Measurements from ENCODE around the gene GNAO1.

Gene GNAO1

DNA sequence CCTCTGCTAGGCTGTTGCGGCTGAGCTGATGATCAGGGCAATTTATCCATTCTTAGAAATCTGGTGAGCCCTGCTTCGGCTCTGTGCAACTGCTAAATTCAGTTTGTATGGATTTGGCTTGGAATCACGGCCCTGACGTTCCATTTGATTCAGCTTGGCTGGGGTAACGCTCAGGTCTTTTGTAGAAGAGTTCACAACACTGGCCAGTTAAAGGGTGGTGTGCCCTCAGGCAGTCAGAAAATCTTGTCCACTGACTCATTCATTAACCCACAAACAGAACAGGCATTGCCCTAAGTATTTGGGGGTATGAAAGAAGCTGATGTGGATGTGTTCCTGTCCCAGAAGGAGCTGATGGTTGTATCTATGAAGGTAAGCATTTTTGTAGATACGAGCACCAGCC lies 53.9 kb downstream of the GNAO1 start:
- DNase-seq (ENCODE audit: low read depth) = no peak
- TF ChIP-seq, protein P1, sequence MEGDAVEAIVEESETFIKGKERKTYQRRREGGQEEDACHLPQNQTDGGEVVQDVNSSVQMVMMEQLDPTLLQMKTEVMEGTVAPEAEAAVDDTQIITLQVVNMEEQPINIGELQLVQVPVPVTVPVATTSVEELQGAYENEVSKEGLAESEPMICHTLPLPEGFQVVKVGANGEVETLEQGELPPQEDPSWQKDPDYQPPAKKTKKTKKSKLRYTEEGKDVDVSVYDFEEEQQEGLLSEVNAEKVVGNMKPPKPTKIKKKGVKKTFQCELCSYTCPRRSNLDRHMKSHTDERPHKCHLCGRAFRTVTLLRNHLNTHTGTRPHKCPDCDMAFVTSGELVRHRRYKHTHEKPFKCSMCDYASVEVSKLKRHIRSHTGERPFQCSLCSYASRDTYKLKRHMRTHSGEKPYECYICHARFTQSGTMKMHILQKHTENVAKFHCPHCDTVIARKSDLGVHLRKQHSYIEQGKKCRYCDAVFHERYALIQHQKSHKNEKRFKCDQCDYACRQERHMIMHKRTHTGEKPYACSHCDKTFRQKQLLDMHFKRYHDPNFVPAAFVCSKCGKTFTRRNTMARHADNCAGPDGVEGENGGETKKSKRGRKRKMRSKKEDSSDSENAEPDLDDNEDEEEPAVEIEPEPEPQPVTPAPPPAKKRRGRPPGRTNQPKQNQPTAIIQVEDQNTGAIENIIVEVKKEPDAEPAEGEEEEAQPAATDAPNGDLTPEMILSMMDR (IDR thresholded peaks at IDR 0.05; ENCODE audit: low read depth, low read length, missing control alignments) = no peak
- H3K4me3 ChIP-seq (ENCODE audit: low read depth, low read length) = no peak overlapping the region

DNA sequence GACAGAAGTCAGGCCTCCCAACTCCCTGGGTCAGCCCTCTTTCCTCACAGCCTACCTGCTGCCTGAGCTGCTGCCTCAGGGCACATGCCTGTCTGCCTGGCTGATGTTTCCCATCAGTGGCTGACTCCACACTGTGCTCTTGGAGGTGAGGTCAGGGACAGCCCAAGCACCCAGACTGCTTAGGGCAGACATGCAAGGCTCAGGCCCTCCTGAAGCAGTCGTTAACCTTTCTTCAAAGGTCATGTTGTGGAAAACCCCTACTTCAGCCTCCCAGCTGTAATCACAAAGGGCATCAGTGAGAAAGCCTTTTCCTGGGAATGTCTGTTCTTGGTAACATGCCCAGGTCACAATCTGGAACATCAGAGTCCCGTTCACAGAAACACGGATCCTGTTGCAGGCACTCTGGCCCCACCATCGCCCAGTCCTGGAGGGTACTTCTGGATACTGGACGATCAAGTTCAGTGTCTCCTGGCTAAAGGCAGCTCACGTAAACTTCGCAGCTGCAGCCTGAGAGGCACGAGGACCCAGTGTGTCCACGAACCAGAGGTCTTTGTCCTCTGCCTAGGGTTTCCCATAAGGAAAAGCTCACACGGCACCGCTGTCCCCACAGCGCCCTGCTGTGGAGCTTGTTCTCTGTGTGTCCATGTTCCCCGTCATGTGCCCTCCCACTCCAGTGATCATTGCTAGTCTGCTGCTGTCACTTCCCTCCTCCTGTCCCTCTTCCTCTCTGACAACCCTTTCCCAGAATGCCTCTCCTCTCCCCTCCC lies 54.9 kb downstream of the GNAO1 start:
- H3K4me3 ChIP-seq (ENCODE audit: low read depth, low read length) = no peak overlapping the region
- DNase-seq (ENCODE audit: low read depth) = no peak
- TF ChIP-seq, protein P1 (IDR thresholded peaks at IDR 0.05; ENCODE audit: low read depth, low read length, missing control alignments) = no peak

DNA sequence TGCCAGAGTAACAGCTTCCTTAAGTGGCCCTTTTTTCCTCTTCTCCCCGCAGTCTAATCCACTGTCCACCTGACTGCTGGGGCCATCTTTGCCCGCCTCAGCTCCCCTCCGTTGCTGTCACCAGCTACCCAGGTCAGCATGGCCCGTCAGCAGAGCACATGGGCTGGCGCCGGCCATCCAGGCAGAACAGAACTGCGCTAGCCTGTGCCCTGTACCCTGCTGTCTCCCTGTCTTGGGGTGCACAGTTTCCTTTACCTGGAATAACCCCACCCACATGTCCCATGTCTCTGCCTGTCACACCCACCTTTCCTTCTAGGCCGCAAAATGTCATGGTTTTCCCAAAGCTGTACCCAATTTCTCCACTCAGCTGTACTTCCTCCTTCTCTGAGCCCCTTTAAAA lies 55.7 kb downstream of the GNAO1 start:
- H3K4me3 ChIP-seq (ENCODE audit: low read depth, low read length) = no peak overlapping the region
- TF ChIP-seq, protein P1 (IDR thresholded peaks at IDR 0.05; ENCODE audit: low read depth, low read length, missing control alignments) = no peak

DNA sequence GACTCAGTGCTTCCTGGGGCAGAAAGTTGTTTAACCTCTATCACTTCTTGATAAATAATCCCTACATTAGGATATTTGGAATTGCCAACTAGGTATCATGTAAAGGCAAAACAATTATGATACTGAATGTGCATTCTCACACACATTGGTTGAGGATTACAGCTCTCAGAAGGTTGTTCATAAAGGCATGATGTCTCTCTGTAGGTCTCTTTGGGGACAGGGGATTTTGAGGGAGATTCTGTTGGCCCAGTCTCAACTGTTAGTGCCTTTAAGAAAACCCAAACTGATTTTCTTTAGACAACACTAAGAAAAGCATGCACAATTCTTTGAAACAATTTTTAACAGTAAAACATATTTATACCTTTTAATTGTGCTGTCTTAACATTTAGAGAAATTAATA lies 56.5 kb downstream of the GNAO1 start:
- no peak overlapping the region for H3K4me3 ChIP-seq (ENCODE audit: low read depth, low read length)
- TF ChIP-seq, protein P1 (IDR thresholded peaks at IDR 0.05; ENCODE audit: low read depth, low read length, missing control alignments) = no peak
- DNase-seq (ENCODE audit: low read depth) = no peak

More for the DNA sequence above, 55.7 kb downstream of the GNAO1 start:
- DNase-seq (ENCODE audit: low read depth) = no peak

DNA sequence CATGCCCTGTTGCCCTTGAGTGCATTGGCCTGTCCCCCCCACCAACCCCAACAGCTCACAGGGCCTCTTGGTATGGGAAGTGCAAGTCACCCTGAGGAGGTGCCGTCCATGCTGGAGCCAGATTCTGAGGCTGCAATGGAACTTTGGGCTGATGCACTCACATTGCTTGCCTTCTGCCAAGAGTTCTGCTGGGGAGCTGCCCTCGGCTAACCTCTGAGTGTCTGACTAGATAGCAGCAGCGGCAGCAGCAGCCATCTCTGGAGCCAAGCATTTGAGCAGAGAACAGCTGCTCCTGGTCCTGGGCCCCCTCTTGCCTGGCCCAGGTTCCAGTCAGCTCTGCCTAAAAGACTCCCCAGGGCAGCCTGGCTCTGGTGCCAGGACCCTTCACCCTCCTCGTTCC lies 61.5 kb downstream of the GNAO1 start:
- TF ChIP-seq, protein P1 (IDR thresholded peaks at IDR 0.05; ENCODE audit: low read depth, low read length, missing control alignments) = no peak
- no peak overlapping the region for H3K4me3 ChIP-seq (ENCODE audit: low read depth, low read length)
- no peak for DNase-seq (ENCODE audit: low read depth)

DNA sequence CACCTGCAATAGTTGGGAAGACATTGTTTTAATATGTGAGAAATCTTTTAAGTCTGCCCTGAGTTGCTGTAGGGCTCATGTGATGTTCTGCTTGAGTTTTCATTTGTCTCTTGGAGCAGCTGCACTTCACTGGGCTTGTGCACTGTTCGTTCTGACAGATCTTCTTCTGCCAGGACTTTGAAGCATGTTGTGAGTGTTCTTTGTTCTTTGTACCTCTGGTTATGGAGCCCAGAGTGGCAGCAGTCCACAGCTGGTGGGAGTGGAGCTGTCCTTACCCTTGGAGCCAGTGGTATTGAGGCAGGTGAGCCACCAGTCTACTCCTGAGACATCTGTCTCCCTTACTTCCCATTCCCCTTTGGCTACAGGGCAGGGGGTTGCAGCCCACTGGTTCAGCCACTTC lies 64.6 kb downstream of the GNAO1 start:
- no peak overlapping the region for H3K4me3 ChIP-seq (ENCODE audit: low read depth, low read length)
- no peak for DNase-seq (ENCODE audit: low read depth)
- TF ChIP-seq, protein P1 (IDR thresholded peaks at IDR 0.05; ENCODE audit: low read depth, low read length, missing control alignments) = no peak

DNA sequence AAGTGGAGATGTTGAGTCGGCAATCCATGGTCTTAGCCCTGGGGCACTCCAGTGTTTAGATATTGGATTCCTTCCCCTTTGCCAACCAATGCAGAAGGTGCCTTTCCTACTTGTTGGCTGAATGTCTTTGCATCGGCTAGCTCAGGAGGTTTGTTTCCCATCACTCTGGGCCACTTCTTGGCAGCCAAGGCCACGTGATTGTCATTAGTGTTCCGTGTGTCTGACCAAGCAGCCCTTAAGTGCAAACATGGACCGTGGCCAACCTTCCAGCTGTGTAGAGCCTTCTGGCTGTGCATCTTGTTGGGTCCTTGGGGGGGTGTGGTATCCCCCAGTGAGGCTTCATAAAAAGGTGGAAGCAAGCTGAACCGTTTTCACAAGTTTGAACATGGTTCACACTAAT lies 66.0 kb downstream of the GNAO1 start:
- DNase-seq (ENCODE audit: low read depth) = no peak
- H3K4me3 ChIP-seq (ENCODE audit: low read depth, low read length) = no peak overlapping the region
- TF ChIP-seq, protein P1 (IDR thresholded peaks at IDR 0.05; ENCODE audit: low read depth, low read length, missing control alignments) = no peak

Data from GM12864 (cell line).